Suppressor macrophage treated with lipopolysaccharide for 4 hours (primary cell): ENCODE results near the gene SERPINA5.

Source experiments
- DNase-seq: peaks from one replicate; pipeline ENCODE4 v3.0.0-alpha.2; 2020

SERPINA5 gene

GRCh38 chr14:94581127-94581999 lies at the start of gene SERPINA5:
SERPINA5 (plus strand) TSS chr14:94581426; CDS start chr14:94587363, 5,937 bp downstream.
- DNase-seq: no peak

DNA sequence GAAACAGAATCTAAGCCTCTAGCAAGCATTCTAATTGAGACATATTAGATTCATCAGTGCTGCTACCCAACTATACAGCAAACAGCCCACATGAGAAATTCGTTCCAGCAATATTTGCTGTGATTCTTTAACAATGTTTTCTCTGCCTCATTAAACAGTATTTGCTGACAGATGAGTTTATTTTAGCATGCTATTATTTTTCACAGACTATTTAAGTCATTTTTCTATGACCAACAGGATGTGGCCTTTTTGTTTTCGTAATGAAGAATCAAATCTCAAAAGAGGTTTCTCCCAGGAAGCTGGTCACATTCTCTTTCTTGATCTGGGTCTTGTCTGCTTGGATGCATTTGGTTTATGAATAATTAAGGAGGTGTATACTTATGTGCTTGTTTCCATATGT lies 48.8 kb upstream of the SERPINA5 start:
- no peak for DNase-seq

GRCh38 chr14:94535506-94535905 lies 45.7 kb upstream of the SERPINA5 start:
- no peak for DNase-seq

DNA sequence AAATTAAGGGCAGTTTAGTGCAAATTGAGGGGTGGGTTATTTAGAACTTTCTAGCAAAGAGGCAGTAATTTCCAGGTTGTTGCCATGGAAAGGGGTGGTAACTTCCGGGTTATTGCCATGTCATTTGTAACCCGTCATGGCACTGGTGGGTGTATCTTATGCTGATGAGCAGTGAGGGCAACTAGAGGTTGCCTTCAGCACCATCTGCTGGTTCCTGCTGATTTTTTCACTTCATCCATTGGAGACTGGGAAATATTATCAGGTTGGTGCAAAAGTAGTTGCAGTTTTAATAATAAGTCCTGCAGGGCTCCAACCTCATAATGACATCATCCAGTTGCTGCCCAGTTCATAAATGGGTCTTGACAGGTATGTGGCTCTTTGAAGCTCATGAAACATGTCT lies 44.4 kb upstream of the SERPINA5 start:
- no peak for DNase-seq

DNA sequence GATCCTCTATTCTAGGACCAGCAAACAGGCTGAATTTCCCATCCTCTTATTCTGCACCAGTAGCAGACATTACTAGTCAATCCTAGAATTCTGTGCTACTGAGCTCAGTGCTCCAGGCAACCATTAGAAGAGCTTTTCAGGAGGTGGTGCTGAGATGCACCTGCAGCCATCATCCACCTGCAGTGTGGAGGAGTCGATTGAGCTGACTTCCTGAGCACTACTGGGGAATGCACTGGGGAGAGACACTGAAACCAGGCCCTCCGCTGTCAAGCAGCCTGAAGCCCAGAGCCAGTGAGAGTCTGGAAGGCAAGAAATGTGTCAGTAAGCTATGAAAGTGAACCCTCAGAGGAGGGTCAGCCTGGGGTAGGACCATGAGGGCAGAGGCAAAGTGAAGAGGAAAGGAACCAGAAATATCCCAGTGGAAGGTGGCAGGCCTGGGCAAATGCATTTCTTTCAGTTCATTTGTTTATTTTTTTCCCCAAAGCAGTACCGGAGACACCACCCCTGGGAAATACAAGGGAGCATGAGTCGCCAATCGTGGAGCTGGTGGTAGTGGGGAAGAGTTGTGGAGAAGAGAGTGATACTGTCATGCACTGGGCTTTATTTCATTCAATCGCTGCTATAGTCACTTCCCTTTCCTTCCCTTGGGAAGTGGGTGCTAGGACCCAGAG lies 43.0 kb upstream of the SERPINA5 start:
- no peak for DNase-seq

GRCh38 chr14:94539181-94539580 lies 42.0 kb upstream of the SERPINA5 start:
- DNase-seq: no peak

DNA sequence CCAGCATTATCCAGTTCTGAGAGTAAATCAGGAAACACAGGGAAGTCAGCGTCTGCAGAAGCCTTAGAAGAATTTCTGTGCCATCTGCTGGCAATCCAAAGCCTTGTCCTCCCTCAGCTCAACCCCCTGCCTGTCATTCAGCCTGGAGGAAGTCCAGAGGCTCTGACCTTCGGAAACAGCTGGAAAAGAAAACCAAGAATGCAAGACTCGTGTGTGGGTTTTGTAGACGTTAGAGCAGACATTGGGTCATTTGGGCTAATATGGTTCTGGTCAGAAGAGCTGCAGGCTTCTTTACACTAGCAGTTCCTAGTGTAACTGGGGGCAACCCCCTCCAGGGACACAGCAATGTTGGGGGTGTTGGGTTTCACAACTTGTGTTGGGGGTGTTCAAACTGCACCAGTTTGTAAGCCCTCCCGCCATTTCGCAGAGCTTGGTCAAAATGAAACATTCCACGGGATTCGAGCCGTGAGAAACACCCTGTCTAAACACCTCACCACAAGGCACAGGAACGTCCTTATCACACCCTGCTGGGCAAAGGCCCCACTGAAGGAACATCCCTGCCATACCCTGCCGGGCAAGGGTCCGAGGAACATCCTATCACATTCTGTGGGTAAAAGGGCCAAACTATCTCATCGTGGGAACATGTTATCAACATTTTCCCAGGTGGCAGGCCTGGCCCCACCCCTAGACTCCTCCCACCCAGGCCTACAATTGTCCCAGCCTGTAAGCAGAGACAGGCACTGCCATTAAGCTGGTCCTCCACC lies 41.0 kb upstream of the SERPINA5 start:
- no peak for DNase-seq

- no peak for DNase-seq
These were observed 39.8 kb upstream of the SERPINA5 start for GRCh38 chr14:94541234-94541975.

DNA sequence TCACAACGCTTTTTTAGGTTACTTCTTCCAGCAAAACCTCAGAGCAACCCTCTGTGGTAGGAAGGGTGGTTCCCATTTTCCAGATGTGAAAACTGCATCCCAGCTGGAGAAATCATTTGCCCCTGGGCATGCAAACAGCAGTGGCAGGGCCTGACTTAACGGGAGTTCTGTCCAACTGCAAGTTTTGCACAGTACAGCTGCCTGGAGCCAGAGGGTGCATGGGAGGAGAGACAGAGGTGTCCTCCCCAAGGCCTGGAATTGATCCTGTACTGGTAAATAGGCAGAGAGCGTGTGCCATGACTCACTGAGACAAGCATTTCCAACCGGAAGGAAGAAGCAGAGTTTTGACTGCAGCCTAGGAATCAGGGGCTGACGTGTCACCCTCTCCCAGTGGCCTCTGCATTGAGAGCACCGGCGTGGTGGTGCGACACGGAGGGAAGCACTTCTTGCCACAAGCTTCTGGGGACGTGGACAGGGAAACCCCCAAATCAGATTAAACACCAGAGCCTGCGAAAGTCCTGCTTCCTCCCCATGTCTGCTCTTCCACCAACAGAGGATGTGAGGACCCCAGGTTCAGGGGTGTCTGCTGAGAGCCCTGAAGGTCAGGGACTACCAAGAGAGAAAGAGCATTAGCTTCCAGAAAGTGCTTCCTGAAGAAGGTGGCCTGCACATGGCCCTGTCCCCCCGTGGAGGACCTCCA lies 39.0 kb upstream of the SERPINA5 start:
- DNase-seq: no peak

DNA sequence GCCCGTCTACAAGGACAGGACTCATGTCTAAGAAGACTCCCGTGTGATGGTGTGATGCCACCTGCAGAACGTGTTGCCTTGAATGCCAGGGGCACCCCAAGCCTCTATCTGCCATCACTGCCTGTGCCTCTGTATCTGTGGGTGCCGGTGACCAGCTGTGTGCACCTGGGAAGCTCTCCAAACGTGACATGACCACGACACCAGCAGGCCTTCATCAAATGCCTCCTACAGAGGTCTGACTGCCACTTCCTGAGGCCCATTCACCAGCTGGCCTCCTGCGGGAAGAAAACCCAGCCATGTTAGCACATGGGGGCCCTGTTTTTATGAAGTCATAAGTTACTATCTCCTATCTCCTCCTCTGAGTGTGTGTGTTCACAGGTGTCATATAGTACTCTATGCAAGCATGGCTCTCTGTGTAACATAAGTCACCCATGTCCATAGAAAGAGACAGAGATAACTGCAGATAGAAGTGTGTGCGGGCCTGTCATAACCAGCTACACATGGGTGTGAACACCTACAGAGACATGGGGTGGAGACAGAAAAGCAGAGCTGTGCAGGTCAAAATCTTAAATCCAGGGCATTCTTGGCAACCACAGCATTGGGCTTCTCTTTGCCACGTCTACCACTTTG lies 38.3 kb upstream of the SERPINA5 start:
- DNase-seq: no peak

GRCh38 chr14:94543449-94544124 lies 37.6 kb upstream of the SERPINA5 start:
- DNase-seq: no peak

GRCh38 chr14:94544726-94545125 lies 36.5 kb upstream of the SERPINA5 start:
- DNase-seq: no peak

GRCh38 chr14:94545131-94545841 lies 35.9 kb upstream of the SERPINA5 start:
- no peak for DNase-seq

DNA sequence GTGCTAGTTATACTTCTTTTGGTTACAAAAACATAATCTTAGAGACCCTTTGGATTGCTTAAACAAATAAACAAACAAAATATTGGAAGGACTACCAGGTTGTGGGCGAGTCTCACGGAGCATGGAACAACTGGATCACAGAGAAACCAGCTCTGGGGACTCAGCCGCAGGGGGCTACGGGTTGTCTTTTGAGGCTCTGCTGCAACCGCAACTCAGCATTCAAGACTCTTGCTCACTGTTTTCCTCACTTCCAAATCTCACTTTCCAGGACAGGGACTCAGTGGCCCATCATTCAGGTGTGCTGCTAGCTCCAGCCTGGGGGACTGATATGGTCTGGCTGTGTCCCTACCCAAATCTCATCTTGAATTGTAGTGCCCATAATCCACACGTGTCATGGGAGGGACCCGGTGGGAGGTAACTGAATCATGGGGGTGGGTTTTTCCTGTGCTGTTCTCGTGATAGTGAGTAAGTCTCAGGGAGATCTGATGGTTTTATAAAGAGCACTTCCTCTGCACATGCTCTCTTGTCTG lies 34.0 kb upstream of the SERPINA5 start:
- no peak for DNase-seq

GRCh38 chr14:94547726-94548125 lies 33.5 kb upstream of the SERPINA5 start:
- DNase-seq: no peak

DNA sequence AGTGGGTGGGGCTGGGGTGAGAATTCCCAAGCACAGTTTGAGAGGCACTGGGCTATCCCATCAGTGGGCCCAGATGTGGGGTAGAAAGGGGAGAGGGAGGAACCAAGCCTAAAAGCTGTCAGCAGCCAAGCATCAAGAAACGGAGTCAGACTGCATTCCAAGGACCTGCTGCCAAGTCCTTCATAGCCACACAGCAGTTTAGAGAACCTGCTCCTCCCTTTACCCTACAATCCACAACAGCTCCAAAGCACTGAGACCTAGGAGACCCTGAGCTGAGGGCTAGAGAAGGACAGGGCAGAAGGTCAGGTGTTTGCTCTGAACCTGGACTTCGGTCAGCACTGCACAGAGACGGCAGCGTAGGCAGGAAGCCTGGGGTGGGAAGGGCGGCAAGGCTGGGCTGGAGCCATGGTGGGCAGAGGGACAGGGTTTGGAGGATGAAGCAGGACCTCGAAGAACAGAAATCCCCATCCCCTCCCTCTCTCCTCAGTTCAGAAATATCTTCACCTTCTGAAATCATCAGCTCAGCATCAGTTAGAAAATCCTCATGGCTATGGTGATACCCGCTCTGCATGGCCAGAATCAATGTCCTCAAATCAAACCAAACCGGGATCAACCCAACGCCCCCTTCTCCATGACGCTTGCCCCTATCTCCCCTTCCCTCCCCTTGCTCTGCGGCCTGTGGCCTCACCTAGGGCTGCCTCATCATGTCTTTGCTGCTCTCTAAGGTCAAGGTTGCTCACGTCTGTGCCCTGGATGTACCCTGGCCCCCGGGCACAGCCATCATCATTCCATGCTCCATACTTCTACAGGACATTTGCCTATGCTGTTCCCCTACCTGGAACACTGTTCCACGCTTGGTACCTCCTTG lies 32.9 kb upstream of the SERPINA5 start:
- DNase-seq: no peak

DNA sequence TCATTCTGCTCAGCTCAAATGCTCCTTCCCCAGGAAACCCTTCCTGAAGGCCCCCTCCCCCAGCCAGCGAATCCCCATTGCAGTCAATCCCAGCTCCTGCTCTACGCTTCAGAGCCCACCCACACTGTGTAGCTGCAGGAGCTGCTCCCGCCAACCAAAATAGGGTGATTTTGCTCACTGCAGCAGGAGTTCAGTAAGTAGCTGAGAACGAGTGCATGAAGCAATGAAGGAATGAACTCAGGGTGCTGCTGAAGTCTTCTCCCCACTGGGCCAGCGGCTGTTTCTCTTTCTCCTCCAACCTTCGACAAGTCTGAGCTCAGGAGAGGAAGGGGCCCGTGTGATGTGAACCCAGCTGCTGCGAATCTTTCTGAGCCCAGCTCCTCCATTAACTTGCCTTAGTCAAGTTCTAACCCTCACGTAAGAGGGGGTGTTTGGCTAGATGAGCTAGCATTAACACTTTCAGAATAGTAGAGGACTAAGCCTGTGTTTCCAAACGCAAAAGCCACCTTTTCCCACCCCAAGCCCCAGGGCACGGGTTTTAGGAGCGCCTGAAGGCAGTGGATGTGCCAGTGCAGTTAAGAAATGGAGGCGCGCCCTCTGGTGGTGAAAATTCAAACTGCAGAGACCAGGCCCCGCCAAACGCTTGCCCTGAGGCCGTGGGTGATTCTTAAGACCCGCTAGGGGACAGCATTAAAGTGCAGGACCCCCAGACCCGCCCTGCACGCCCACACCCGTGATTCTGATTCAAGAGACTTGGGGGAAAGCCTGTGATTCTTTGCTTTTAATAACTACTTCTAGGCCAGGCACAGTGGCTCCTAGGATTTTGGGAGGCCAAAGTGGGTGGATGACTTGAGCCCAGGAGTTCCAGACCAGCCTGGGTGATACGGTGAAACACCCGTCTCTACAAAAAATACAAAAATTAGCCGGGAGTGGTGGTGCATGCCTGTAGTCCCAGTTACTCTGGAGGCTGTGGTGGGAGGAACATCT lies 31.9 kb upstream of the SERPINA5 start:
- peak; percentile 62 for DNase-seq

DNA sequence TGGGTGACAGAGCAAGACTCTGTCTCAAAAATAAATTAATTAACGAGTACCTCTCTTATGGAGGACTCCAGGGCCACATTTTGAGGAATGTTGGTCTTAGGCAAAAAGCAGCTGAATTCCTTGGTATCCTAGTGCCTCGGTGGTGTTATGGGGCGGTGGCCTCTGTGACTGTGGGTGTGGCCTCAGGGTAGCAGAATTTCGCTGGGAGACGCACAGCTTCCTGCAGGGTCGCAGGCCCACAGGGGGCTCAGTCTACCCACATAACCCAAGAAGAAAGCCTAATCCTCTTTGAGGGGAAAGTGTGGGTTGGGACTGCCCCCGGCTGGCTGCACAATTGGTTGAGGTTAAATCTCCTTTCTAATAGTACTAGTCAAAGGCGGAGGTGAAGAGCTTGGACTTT lies 31.2 kb upstream of the SERPINA5 start:
- no peak for DNase-seq
